ENCODE measurements around the gene TGFB1. TPM values are rescaled to one million over a fixed set of nuclear protein-coding genes. Genes with fewer than 3 reads are reported as not detected.
A peak's percentile ranks its signal among the peaks of the same experiment; 100 is the strongest.

The TGFB1 gene
- total and polyA plus RNA-seq, 2 of the 13 experiments (the other 11 are each of a cell fraction or from before 2014, with no cell fraction given) = 4.1 to 5.4 TPM

- no peak for TF ChIP-seq CAMTA2 (CRISPR knock-in tag; IDR thresholded peaks at IDR 0.05; ENCODE audit: borderline replicate concordance)
- no peak for TF ChIP-seq ZFYVE20 (CRISPR knock-in tag; IDR thresholded peaks at IDR 0.05; ENCODE audit: borderline replicate concordance, low read depth)
- TF ChIP-seq SP1 (IDR thresholded peaks at IDR 0.05) = no peak
- TF ChIP-seq SP1 (CRISPR knock-in tag; IDR thresholded peaks at IDR 0.05) = no peak
- TF ChIP-seq ZNF704 (CRISPR knock-in tag; IDR thresholded peaks at IDR 0.05; ENCODE audit: borderline replicate concordance) = no peak
- TF ChIP-seq ATM (IDR thresholded peaks at IDR 0.05; ENCODE audit: borderline replicate concordance) = no peak
- peak; percentile 90 for TF ChIP-seq TEAD3 (CRISPR knock-in tag; optimal IDR thresholded peaks at IDR 0.05; ENCODE audit: borderline replicate concordance)
- TF ChIP-seq PBX2 (CRISPR knock-in tag; IDR thresholded peaks at IDR 0.05) = no peak
- no peak for TF ChIP-seq ZNF607 (CRISPR knock-in tag; IDR thresholded peaks at IDR 0.05; ENCODE audit: borderline replicate concordance)
- no peak for TF ChIP-seq ZNF83 (CRISPR knock-in tag; IDR thresholded peaks at IDR 0.05; ENCODE audit: borderline replicate concordance)
- 0 out of 2 replicates have a peak, but pooled peaks have one; percentile 65 for TF ChIP-seq ZSCAN9 (CRISPR knock-in tag; IDR thresholded peaks at IDR 0.05; ENCODE audit: borderline replicate concordance)
- TF ChIP-seq NFYB (CRISPR knock-in tag; IDR thresholded peaks at IDR 0.05) = no peak
- 0 out of 2 replicates have a peak, but pooled peaks have one; percentile 12 for TF ChIP-seq ZBTB20 (CRISPR knock-in tag; IDR thresholded peaks at IDR 0.05; ENCODE audit: borderline replicate concordance, low read depth)
- TF ChIP-seq PITX1 (CRISPR knock-in tag; IDR thresholded peaks at IDR 0.05) = peak; percentile 77
- TF ChIP-seq NAIF1 (CRISPR knock-in tag; IDR thresholded peaks at IDR 0.05; ENCODE audit: borderline replicate concordance) = no peak
- no peak for TF ChIP-seq PHF5A (CRISPR knock-in tag; IDR thresholded peaks at IDR 0.05; ENCODE audit: low read depth, unreplicated experiment)
- no peak; the same call in 2 of the 3 replicates for TF ChIP-seq MXI1 (IDR thresholded peaks at IDR 0.05; ENCODE audit: borderline replicate concordance, low read depth, low read length)
- no peak for TF ChIP-seq PRDM15 (CRISPR knock-in tag; IDR thresholded peaks at IDR 0.05)
- peak; percentile 25; the same call in 1 of the 2 replicates for TF ChIP-seq CSRNP1 (CRISPR knock-in tag; IDR thresholded peaks at IDR 0.05)
- peak; percentile 38 for TF ChIP-seq STAG1 (CRISPR knock-in tag; IDR thresholded peaks at IDR 0.05)
- TF ChIP-seq MIER3 (CRISPR knock-in tag; IDR thresholded peaks at IDR 0.05; ENCODE audit: borderline replicate concordance) = no peak
- no peak for TF ChIP-seq PHF21A (CRISPR knock-in tag; IDR thresholded peaks at IDR 0.05)
- TF ChIP-seq NFE2L1 (CRISPR knock-in tag; IDR thresholded peaks at IDR 0.05; ENCODE audit: borderline replicate concordance) = no peak
- no peak for TF ChIP-seq ZNF230 (CRISPR knock-in tag; IDR thresholded peaks at IDR 0.05)
Observed at GRCh38 chr19:41321600-41322270, 32.0 kb downstream of the TGFB1 start (continued).

Measured in HepG2 (cell line).